Keratinocyte (primary cell): ENCODE results near the gene NLGN2. TPM values are rescaled to one million over a fixed set of nuclear protein-coding genes. Genes with fewer than 3 reads are reported as not detected.

Experiments used
- DNase-seq: peaks from one replicate; pipeline ENCODE4 v3.0.0-alpha.2; 2011; ENCODE audit warnings: low read depth, missing footprints, low spot score
- FAIRE-seq: peaks from 2 replicates; lab custom pipeline; 2011; peaks lifted over from hg19 to GRCh38; lab: Jason Lieb, UNC
- H2AFZ ChIP-seq: 2 replicates; pipeline ENCODE4 v1.6.0; 2012; ENCODE audit warnings: low read length, control low read depth, inconsistent platforms; ENCODE audit not compliant: control insufficient read depth
- H3K27ac ChIP-seq: 2 replicates; pipeline ENCODE4 v1.5.1; 2011; ENCODE audit warnings: low read length; ENCODE audit not compliant: control insufficient read depth, insufficient read depth
- H3K27me3 ChIP-seq: 3 replicates; pipeline ENCODE4 v1.6.0; 2011; ENCODE audit warnings: low read length; ENCODE audit not compliant: control insufficient read depth, insufficient read depth; ENCODE audit errors: extremely low read depth
- H3K36me3 ChIP-seq, 2 experiments: 2 replicates in 1 of 2; 3 replicates in 1 of 2; pipeline ENCODE4 v1.5.1; 2011; ENCODE audit warnings: low read length in 2 of 2, mild to moderate bottlenecking in 1 of 2; ENCODE audit not compliant: control insufficient read depth in 2 of 2, insufficient read depth in 2 of 2; ENCODE audit errors: extremely low read depth in 1 of 2
- H3K4me1 ChIP-seq: 3 replicates; pipeline ENCODE4 v1.5.1; 2011; ENCODE audit warnings: low read length; ENCODE audit not compliant: control insufficient read depth, insufficient read depth; ENCODE audit errors: extremely low read depth
- H3K4me2 ChIP-seq: 3 replicates; pipeline ENCODE4 v1.6.0; 2011; ENCODE audit warnings: low read depth, low read length; ENCODE audit not compliant: control insufficient read depth, insufficient read depth; ENCODE audit errors: extremely low read depth
- H3K4me3 ChIP-seq, 3 experiments: fragments of 200-600 bp in 1 of 3; sonication (generic) in 1 of 3; 2 replicates in 2 of 3; 3 replicates in 1 of 3; pipeline ENCODE4 v1.5.1; 2011 to 2016; ENCODE audit warnings: low read length in 3 of 3, mild to moderate bottlenecking in 3 of 3, control low read depth in 2 of 3, inconsistent platforms in 1 of 3, low read depth in 1 of 3, mixed read lengths in 1 of 3, mixed run types in 1 of 3, moderate library complexity in 1 of 3; ENCODE audit not compliant: control insufficient read depth in 2 of 3, insufficient read depth in 2 of 3; ENCODE audit errors: extremely low read depth in 1 of 3
- H3K79me2 ChIP-seq: 2 replicates; pipeline ENCODE4 v1.6.0; 2012; ENCODE audit warnings: low read length; ENCODE audit not compliant: control insufficient read depth, insufficient read depth
- H3K9ac ChIP-seq: 3 replicates; pipeline ENCODE4 v1.6.0; 2011; ENCODE audit warnings: low read length; ENCODE audit not compliant: control insufficient read depth, insufficient read depth; ENCODE audit errors: extremely low read depth
- H3K9me1 ChIP-seq: 3 replicates; pipeline ENCODE4 v1.6.0; 2011; ENCODE audit warnings: low read length; ENCODE audit not compliant: control insufficient read depth, insufficient read depth; ENCODE audit errors: extremely low read depth
- H3K9me3 ChIP-seq: 2 replicates; pipeline ENCODE4 v1.5.1; 2012; ENCODE audit warnings: low read depth, low read length; ENCODE audit not compliant: control insufficient read depth
- H4K20me1 ChIP-seq: 3 replicates; pipeline ENCODE4 v1.6.0; 2011; ENCODE audit warnings: low read length; ENCODE audit not compliant: control insufficient read depth, insufficient read depth; ENCODE audit errors: extremely low read depth
- CTCF ChIP-seq, 3 experiments: IDR thresholded peaks in 1 of 3; conservative IDR thresholded peaks in 1 of 3; optimal IDR thresholded peaks in 1 of 3; 2 replicates in 2 of 3; 3 replicates in 1 of 3; pipeline versions ENCODE3 to v1.5.1; 2011; ENCODE audit warnings: low read length in 3 of 3, mild to moderate bottlenecking in 3 of 3, moderate library complexity in 2 of 3, control low read depth in 1 of 3, inconsistent platforms in 1 of 3; ENCODE audit not compliant: insufficient read depth in 2 of 3; ENCODE audit errors: extremely low read depth in 1 of 3
- EZH2 ChIP-seq: IDR thresholded peaks from one replicate; pipeline ENCODE4 v1.6.1; 2012; ENCODE audit warnings: inconsistent platforms, mild to moderate bottlenecking, low read length, moderate library complexity
- dilution Hi-C: fragments of 300-500 bp; cut with MboI; formaldehyde crosslinking; loops from one replicate; pipeline ENCODE4 v1.7.0; 2020; ENCODE audit warnings: low sequenced_read_pairs; ENCODE audit not compliant: extremely low pct_ligation_motif_present
- polyA plus RNA-seq, 5 experiments: library from polyadenylated mRNA; depleted of rRNA in 3 of 5; stranded (reverse) in 3 of 5; stranded (forward) in 1 of 5; unstranded in 1 of 5; fragments of >200 nt; gene quantifications; 1 replicate in 1 of 5; 2 replicates in 3 of 5; 3 replicates in 1 of 5; pipeline versions ENCODE4 v1.2.1 to v1.2.3, GENCODE V29; 2011 to 2012; ENCODE audit warnings: missing spikeins in 2 of 5, low read depth in 1 of 5, low replicate concordance in 1 of 5

The NLGN2 gene
- polyA plus RNA-seq, 1 donor (not counting 4 experiments of a cell fraction or from before 2014, with no cell fraction given) = 2.5 TPM

- DNase-seq = no peak
These were observed 11.5 kb upstream of the NLGN2 start for GRCh38 chr17:7396147-7396546.

GRCh38 chr17:7398612-7399011 is 9.0 kb upstream of the NLGN2 start:
- Histone ChIP-seq H3K4me1 (peaks cover 11% of the 10 kb centered on the region), H2AFZ (no peak overlapping the region), H3K4me2 (no peak overlapping the region), H3K9ac (no peak overlapping the region), H3K79me2 (peaks cover 10% of the 10 kb centered on the region), H3K27ac (no peak overlapping the region), H3K9me1 (peaks cover 3% of the 10 kb centered on the region), H3K27me3 (no peaks in the 10 kb centered on the region), H3K9me3 (no peaks in the 10 kb centered on the region), H3K36me3 (no peaks in the 10 kb centered on the region), H4K20me1 (no peaks in the 10 kb centered on the region), H3K4me3 (no peak overlapping the region)
- no peak for TF ChIP-seq CTCF (optimal IDR thresholded peaks at IDR 0.05 in 1 of 3, IDR thresholded peaks at IDR 0.05 in 1 of 3, conservative IDR thresholded peaks at IDR 0.05 in 1 of 3; ENCODE audit: extremely low read depth in 1 of 3, insufficient read depth in 2 of 3, low read length in 3 of 3)
- TF ChIP-seq EZH2 = no peak
- DNase-seq (no peak), FAIRE-seq (no peak)
- dilution Hi-C loops = no loop called here

More at GRCh38 chr17:7396147-7396546, 11.5 kb upstream of the NLGN2 start:
- peaks cover 7 to 16% of the 10 kb centered on the region in 2 experiments for H3K36me3 ChIP-seq
- FAIRE-seq = no peak
- H2AFZ ChIP-seq = no peak overlapping the region
- H3K27me3 ChIP-seq = no peaks in the 10 kb centered on the region
- no peak overlapping the region for H3K27ac ChIP-seq
- no peak overlapping the region for H3K4me2 ChIP-seq
- H3K4me3 ChIP-seq = no peak overlapping the region
- no peaks in the 10 kb centered on the region for H3K9me3 ChIP-seq
- H4K20me1 ChIP-seq = no peaks in the 10 kb centered on the region
- peaks cover 19% of the 10 kb centered on the region for H3K79me2 ChIP-seq
- dilution Hi-C loops = no loop called here
- H3K4me1 ChIP-seq = peaks cover 11% of the 10 kb centered on the region
- H3K9ac ChIP-seq = no peak overlapping the region
- TF ChIP-seq EZH2 = no peak
- no peak for TF ChIP-seq CTCF (optimal IDR thresholded peaks at IDR 0.05 in 1 of 3, IDR thresholded peaks at IDR 0.05 in 1 of 3, conservative IDR thresholded peaks at IDR 0.05 in 1 of 3; ENCODE audit: extremely low read depth in 1 of 3, insufficient read depth in 2 of 3, low read length in 3 of 3)
- peaks cover 3% of the 10 kb centered on the region for H3K9me1 ChIP-seq
